H1 (cell line): ENCODE results near the gene ATG4D. TPM values are rescaled to one million over a fixed set of nuclear protein-coding genes. Genes with fewer than 3 reads are reported as not detected.
A peak's percentile ranks its signal among the peaks of the same experiment; 100 is the strongest.

Source experiments
- CTCF ChIA-PET: fragments of 300-600 bp; sonication (Branson Sonifier 250); formaldehyde crosslinking; loops from one replicate; lab custom pipeline; 2021; ENCODE audit not compliant: partially characterized antibody; lab: Charles Lee
- POLR2A ChIA-PET: fragments of 300-600 bp; sonication (Branson Sonifier 250); formaldehyde crosslinking; loops from one replicate; lab custom pipeline; 2021; ENCODE audit warnings: inconsistent platforms; ENCODE audit not compliant: partially characterized antibody; lab: Charles Lee
- DNase-seq, 2 experiments: peaks; one replicate each; pipeline versions ENCODE4 v3.0.0 to v3.0.0-alpha.2; 2010 to 2022; ENCODE audit warnings: low spot score in 2 of 2, low read depth in 1 of 2, mixed read lengths in 1 of 2
- FAIRE-seq: peaks from 2 replicates; lab custom pipeline; 2011; peaks lifted over from hg19 to GRCh38; lab: Jason Lieb, UNC
- H2AFZ ChIP-seq: 2 replicates; pipeline ENCODE4 v1.8.1; 2012; ENCODE audit warnings: low read length, inconsistent platforms
- H2AK5ac ChIP-seq: 2 replicates; pipeline ENCODE4 v1.6.1; 2013; ENCODE audit warnings: low read depth, low read length
- H2BK120ac ChIP-seq: replicated peaks from 2 replicates; pipeline ENCODE3; 2013; ENCODE audit warnings: low read depth, low read length, inconsistent platforms
- H2BK12ac ChIP-seq: 2 replicates; pipeline ENCODE4 v1.6.1; 2013; ENCODE audit warnings: low read depth, low read length
- H2BK15ac ChIP-seq: 2 replicates; pipeline ENCODE4 v1.6.1; 2013; ENCODE audit warnings: low read length
- H2BK20ac ChIP-seq: 2 replicates; pipeline ENCODE4 v1.6.1; 2013; ENCODE audit warnings: low read length
- H2BK5ac ChIP-seq: 2 replicates; pipeline ENCODE4 v1.6.1; 2013; ENCODE audit warnings: low read depth, low read length
- H3K14ac ChIP-seq: 2 replicates; pipeline ENCODE4 v1.6.1; 2013; ENCODE audit warnings: inconsistent platforms; ENCODE audit not compliant: insufficient read length
- H3K18ac ChIP-seq: 2 replicates; pipeline ENCODE4 v1.6.1; 2013; ENCODE audit warnings: low read length; ENCODE audit errors: extremely low read depth
- H3K23ac ChIP-seq: 2 replicates; pipeline ENCODE4 v1.6.1; 2013; ENCODE audit warnings: inconsistent platforms; ENCODE audit not compliant: insufficient read length
- H3K23me2 ChIP-seq: 2 replicates; pipeline ENCODE4 v1.6.1; 2013; ENCODE audit warnings: low read depth, low read length
- H3K27ac ChIP-seq: 2 replicates; pipeline ENCODE4 v1.6.1; 2011; ENCODE audit warnings: low read depth, low read length, inconsistent platforms
- H3K27me3 ChIP-seq, 4 experiments: replicated peaks in 1 of 4; 1 replicate in 1 of 4; 2 replicates in 3 of 4; pipeline versions ENCODE4 v1.6.1 to v1.8.1; 2011 to 2013; ENCODE audit warnings: low read length in 3 of 4, mild to moderate bottlenecking in 3 of 4, inconsistent platforms in 2 of 4, mixed read lengths in 2 of 4, moderate library complexity in 1 of 4; ENCODE audit not compliant: control insufficient read depth in 3 of 4, insufficient read depth in 3 of 4; ENCODE audit errors: extremely low read depth in 1 of 4
- H3K36me3 ChIP-seq, 4 experiments: 2 replicates each; pipeline versions ENCODE4 v1.6.1 to v1.8.1; 2011 to 2013; ENCODE audit warnings: mild to moderate bottlenecking in 4 of 4, low read length in 3 of 4, moderate library complexity in 2 of 4, control low read depth in 1 of 4, inconsistent platforms in 1 of 4; ENCODE audit not compliant: insufficient read depth in 4 of 4, control insufficient read depth in 2 of 4
- H3K4ac ChIP-seq: replicated peaks from 2 replicates; pipeline ENCODE3; 2013; ENCODE audit warnings: low read length, low read depth, mixed read lengths, inconsistent platforms; ENCODE audit not compliant: insufficient read length
- H3K4me1 ChIP-seq, 4 experiments: replicated peaks in 1 of 4; 1 replicate in 1 of 4; 2 replicates in 3 of 4; pipeline versions ENCODE4 v1.6.1 to v1.8.1; 2011 to 2013; ENCODE audit warnings: low read length in 3 of 4, inconsistent platforms in 2 of 4, mixed read lengths in 1 of 4; ENCODE audit not compliant: insufficient read depth in 4 of 4, control insufficient read depth in 3 of 4
- H3K4me2 ChIP-seq, 2 experiments: 2 replicates each; pipeline versions ENCODE4 v1.6.1 to v1.8.1; 2011 to 2013; ENCODE audit warnings: low read depth in 2 of 2, low read length in 2 of 2, control low read depth in 1 of 2, inconsistent platforms in 1 of 2, mild to moderate bottlenecking in 1 of 2; ENCODE audit not compliant: insufficient read depth in 1 of 2
- H3K4me3 ChIP-seq, 4 experiments: fragments of 200-600, 300-600 bp in 1 of 4; sonication (generic), shearing (Covaris generic), sonication (Bioruptor Twin) in 1 of 4; 2 replicates each; pipeline versions ENCODE4 v1.5.1 to v1.8.1; 2011 to 2016; ENCODE audit warnings: low read length in 4 of 4, low read depth in 3 of 4, control low read depth in 2 of 4, inconsistent platforms in 2 of 4, mild to moderate bottlenecking in 2 of 4, mixed read lengths in 1 of 4, moderate library complexity in 1 of 4; ENCODE audit not compliant: insufficient read depth in 2 of 4; ENCODE audit errors: extremely low read depth in 1 of 4
- H3K56ac ChIP-seq: replicated peaks from 2 replicates; pipeline ENCODE3; 2013; ENCODE audit warnings: low read depth, mild to moderate bottlenecking, mixed read lengths, low read length, inconsistent platforms; ENCODE audit not compliant: insufficient read length
- H3K79me1 ChIP-seq: 2 replicates; pipeline ENCODE4 v1.6.1; 2013; ENCODE audit warnings: low read depth, low read length, control low read depth
- H3K79me2 ChIP-seq, 2 experiments: 2 replicates each; pipeline versions ENCODE4 v1.6.1 to v1.8.1; 2012 to 2013; ENCODE audit warnings: low read length in 2 of 2, mild to moderate bottlenecking in 2 of 2, inconsistent platforms in 1 of 2; ENCODE audit not compliant: insufficient read depth in 2 of 2, control insufficient read depth in 1 of 2
- H3K9ac ChIP-seq, 4 experiments: replicated peaks in 1 of 4; 1 replicate in 1 of 4; 2 replicates in 3 of 4; pipeline versions ENCODE4 v1.6.1 to v1.8.1; 2011 to 2013; ENCODE audit warnings: low read depth in 3 of 4, low read length in 3 of 4, control low read depth in 2 of 4, mild to moderate bottlenecking in 2 of 4, moderate library complexity in 2 of 4, inconsistent platforms in 1 of 4; ENCODE audit errors: extremely low read depth in 1 of 4
- H3K9me3 ChIP-seq, 2 experiments: 2 replicates each; pipeline versions ENCODE4 v1.6.1 to v1.8.1; 2012 to 2013; ENCODE audit warnings: mild to moderate bottlenecking in 2 of 2, moderate library complexity in 2 of 2, control low read depth in 1 of 2, inconsistent platforms in 1 of 2, low read depth in 1 of 2, low read length in 1 of 2, mixed read lengths in 1 of 2; ENCODE audit not compliant: insufficient read depth in 2 of 2
- H4K20me1 ChIP-seq, 2 experiments: replicated peaks in 1 of 2; 2 replicates each; pipeline versions ENCODE3 to v1.8.1; 2011 to 2013; ENCODE audit warnings: inconsistent platforms in 2 of 2, low read length in 2 of 2, mild to moderate bottlenecking in 1 of 2; ENCODE audit not compliant: insufficient read depth in 2 of 2, control insufficient read depth in 1 of 2
- H4K5ac ChIP-seq: 2 replicates; pipeline ENCODE4 v1.6.1; 2013; ENCODE audit warnings: low read length, low read depth, mixed read lengths, inconsistent platforms; ENCODE audit not compliant: insufficient read length
- H4K8ac ChIP-seq: 2 replicates; pipeline ENCODE4 v1.8.0; 2013; ENCODE audit warnings: mild to moderate bottlenecking, moderate library complexity, low read length, inconsistent platforms; ENCODE audit not compliant: insufficient read depth; ENCODE audit errors: extremely low read depth
- H4K91ac ChIP-seq: replicated peaks from 2 replicates; pipeline ENCODE3; 2013; ENCODE audit warnings: low read length, mixed read lengths, inconsistent platforms; ENCODE audit not compliant: insufficient read length
- WGBS, 2 experiments: shearing (Covaris generic) in 1 of 2; methylation state at CpG; one replicate each; pipeline versions ENCODE4 v1.1.6 to v1.1.7; 2013 to 2015; ENCODE audit warnings: low lambda C conversion rate in 2 of 2, mixed read lengths in 2 of 2, inconsistent platforms in 1 of 2, low coverage in 1 of 2, missing lambda C conversion rate in 1 of 2; ENCODE audit not compliant: insufficient replicate concordance in 2 of 2, insufficient coverage in 1 of 2, insufficient read length in 1 of 2; ENCODE audit errors: extremely low coverage in 1 of 2, missing lambda C conversion rate in 1 of 2; 5-methylcytosine and 5-hydroxymethylcytosine counted together
- polyA plus RNA-seq, 7 experiments: library from polyadenylated mRNA; depleted of rRNA in 3 of 7; stranded (reverse) in 5 of 7; unstranded in 2 of 7; fragments of >200 nt in 5 of 7; fragments of 200-250 nt in 2 of 7; gene quantifications; 1 replicate in 5 of 7; 2 replicates in 1 of 7; 4 replicates in 1 of 7; pipeline versions ENCODE4 v1.2.1 to v1.2.3, GENCODE V29; 2011 to 2013; ENCODE audit warnings: missing spikeins in 2 of 7, mixed read lengths in 2 of 7
- total RNA-seq: library from RNA; stranded (reverse); fragmentation: NEBNext Ultra II Directional; extraction: Animal tissue kit (Norgen Biotek cat#: 25700); gene quantifications from 2 replicates; pipeline ENCODE4 v1.2.1, GENCODE V29; 2021

The ATG4D gene
- total and polyA plus RNA-seq, 2 of the 8 experiments (the other 6 are each of a cell fraction or from before 2014, with no cell fraction given): 39.6 to 43.7 TPM

DNA sequence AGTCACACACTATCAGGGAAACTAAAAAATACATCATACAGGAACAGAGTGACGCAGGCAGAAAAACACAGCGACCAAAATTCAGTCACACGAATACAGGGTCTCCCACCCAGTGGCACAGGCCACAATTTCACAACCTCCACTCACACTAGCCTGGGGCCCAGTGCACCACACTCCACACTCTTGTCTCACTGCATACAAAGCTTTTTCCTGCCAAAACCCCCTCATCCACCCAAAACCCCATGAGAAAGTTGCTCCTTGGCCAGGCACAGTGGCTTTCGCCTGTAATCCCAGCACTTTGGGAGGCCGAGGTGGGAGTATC is 27.7 kb upstream of the ATG4D start:
- 77% methylated on average over 5 of the region's 5 CpGs; no CpG with 5 or more reads in 1 of the 2 experiments for WGBS, 2 experiments
- H2BK120ac ChIP-seq: no peak overlapping the region
- peaks cover 43 to 72% (median 67%) of the 10 kb centered on the region in 4 experiments; a peak in 6 of 7 replicates for H3K27me3 ChIP-seq
- no peak overlapping the region for H2AFZ ChIP-seq
- H3K4ac ChIP-seq: no peak overlapping the region
- H4K91ac ChIP-seq: no peak overlapping the region
- peak overlapping the region; percentile 99 for H2BK15ac ChIP-seq
- ChIA-PET CTCF (interaction anchor here (0.8 to 5.6 kb wide), 8 partner anchors 8 to 86 kb away, joined by 3 to 46 read pairs (median 5); no protein-coding TSS in a partner anchor), POLR2A (interaction anchor here (1.0 to 1.5 kb wide), 4 partner anchors 8 to 26 kb away, joined by 3 to 6 read pairs (median 4); partner anchors contain the start of gene KEAP1)
- H3K18ac ChIP-seq: no peak overlapping the region
- peak overlapping the region; percentile 15; the same call in 1 of the 2 replicates for H2BK20ac ChIP-seq
- H3K36me3 ChIP-seq: no peaks in the 10 kb centered on the region
- no peak overlapping the region for H3K27ac ChIP-seq
- H3K56ac ChIP-seq: no peak overlapping the region
- H2AK5ac ChIP-seq: peak overlapping the region; percentile 96; the same call in 1 of the 2 replicates
- H3K14ac ChIP-seq: no peak overlapping the region
- H3K4me3 ChIP-seq: no peak overlapping the region
- peaks cover 0 to 29% (median 10%) of the 10 kb centered on the region in 4 experiments; a peak in 5 of 7 replicates for H3K4me1 ChIP-seq
- H3K4me2 ChIP-seq: no peak overlapping the region; a peak in 1 of 4 replicates
- H3K79me2 ChIP-seq: no peaks in the 10 kb centered on the region
- H4K8ac ChIP-seq: no peak overlapping the region
- H3K23ac ChIP-seq: no peak overlapping the region
- H3K9me3 ChIP-seq: no peaks in the 10 kb centered on the region
- H4K5ac ChIP-seq: no peak overlapping the region
- peaks cover 3 to 6% of the 10 kb centered on the region in 2 experiments for H4K20me1 ChIP-seq
- H3K9ac ChIP-seq: no peak overlapping the region
- H3K23me2 ChIP-seq: peaks cover 30% of the 10 kb centered on the region
- no peak overlapping the region for H2BK5ac ChIP-seq
- no peak for FAIRE-seq
- peak overlapping the region; percentile 85; the same call in 1 of the 2 replicates for H2BK12ac ChIP-seq
- DNase-seq: no peak
- H3K79me1 ChIP-seq: no peaks in the 10 kb centered on the region; the same call in 1 of the 2 replicates
